Right atrium auricular region (tissue), 2 donors: Measurements from ENCODE around the gene SCRN3. TPM values are rescaled to one million over a fixed set of nuclear protein-coding genes. Genes with fewer than 3 reads are reported as not detected.

Source experiments
- DNase-seq: peaks from one replicate; pipeline ENCODE4 v3.0.0-alpha.2; 2019; ENCODE audit warnings: low spot score
- H3K27ac ChIP-seq, 2 donors: fragments of 200-600 bp; sonication (generic); 1 replicate in 1 of 2; 2 replicates in 1 of 2; pipeline ENCODE4 v1.5.1; 2016 to 2019
- H3K27me3 ChIP-seq, 2 donors: fragments of 200-600 bp; sonication (generic); one replicate each; pipeline versions ENCODE4 v1.5.1 to v1.6.0; 2017 to 2019
- H3K36me3 ChIP-seq: fragments of 200-600 bp; sonication (generic); one replicate; pipeline ENCODE4 v1.5.1; 2016
- H3K4me1 ChIP-seq, 2 donors: fragments of 200-600 bp; sonication (generic); one replicate each; pipeline versions ENCODE4 v1.5.1 to v1.6.0; 2017 to 2019
- H3K4me3 ChIP-seq, 2 donors: fragments of 200-600 bp; sonication (generic); 1 replicate in 1 of 2; 2 replicates in 1 of 2; pipeline ENCODE4 v1.5.1; 2017 to 2019; ENCODE audit warnings: mild to moderate bottlenecking in 1 of 2, moderate library complexity in 1 of 2
- H3K9me3 ChIP-seq, 2 donors: fragments of 200-600 bp; sonication (generic); one replicate each; pipeline ENCODE4 v1.5.1; 2019
- CTCF ChIP-seq, 2 donors: fragments of 200-600 bp; sonication (generic); IDR thresholded peaks; one replicate each; pipeline ENCODE4 v1.5.1; 2019; ENCODE audit warnings: antibody characterized with exemption in 2 of 2
- total RNA-seq, 2 donors: library from RNA; depleted of rRNA; stranded (reverse); fragments of >200 nt; gene quantifications; one replicate each; pipeline ENCODE4 v1.1.0, GENCODE V29; 2016

The SCRN3 gene
- total RNA-seq, 2 donors from 2014 or later, result 11.4 to 23.5 TPM

GRCh38 chr2:174428214-174428613, 32.7 kb downstream of the SCRN3 start:
- Histone ChIP-seq H3K27me3 (no peaks in the 10 kb centered on the region), H3K36me3 (no peaks in the 10 kb centered on the region), H3K9me3 (no peaks in the 10 kb centered on the region), H3K27ac (no peak overlapping the region), H3K4me3 (no peak overlapping the region), H3K4me1 (no peaks in the 10 kb centered on the region)
- no peak for DNase-seq
- no peak for TF ChIP-seq CTCF (IDR thresholded peaks at IDR 0.05)

GRCh38 chr2:174430066-174430465, 34.5 kb downstream of the SCRN3 start:
- no peaks in the 10 kb centered on the region for H3K27me3 ChIP-seq
- H3K27ac ChIP-seq, result no peak overlapping the region
- no peaks in the 10 kb centered on the region for H3K4me1 ChIP-seq
- H3K9me3 ChIP-seq, result no peaks in the 10 kb centered on the region
- DNase-seq, result no peak
- no peak overlapping the region for H3K4me3 ChIP-seq
- no peak for TF ChIP-seq CTCF (IDR thresholded peaks at IDR 0.05)
- H3K36me3 ChIP-seq, result no peaks in the 10 kb centered on the region

- TF ChIP-seq CTCF (IDR thresholded peaks at IDR 0.05), result no peak
- no peak overlapping the region for H3K27ac ChIP-seq
- no peak overlapping the region for H3K4me3 ChIP-seq
- no peaks in the 10 kb centered on the region for H3K4me1 ChIP-seq
- peaks cover 10% of the 10 kb centered on the region for H3K36me3 ChIP-seq
- H3K27me3 ChIP-seq, result no peaks in the 10 kb centered on the region
- H3K9me3 ChIP-seq, result no peaks in the 10 kb centered on the region
- no peak for DNase-seq
Observed at GRCh38 chr2:174431902-174432301, 36.4 kb downstream of the SCRN3 start.

- Histone ChIP-seq H3K36me3 (peaks cover 10% of the 10 kb centered on the region), H3K4me1 (no peaks in the 10 kb centered on the region), H3K4me3 (no peak overlapping the region), H3K9me3 (no peaks in the 10 kb centered on the region), H3K27me3 (no peaks in the 10 kb centered on the region), H3K27ac (no peak overlapping the region)
- DNase-seq, result no peak
- no peak for TF ChIP-seq CTCF (IDR thresholded peaks at IDR 0.05)
Observed at GRCh38 chr2:174436351-174436750, 40.8 kb downstream of the SCRN3 start.

GRCh38 chr2:174438146-174438886, 42.8 kb downstream of the SCRN3 start:
- Histone ChIP-seq H3K27me3 (no peaks in the 10 kb centered on the region), H3K4me1 (no peaks in the 10 kb centered on the region), H3K36me3 (peaks cover 13% of the 10 kb centered on the region), H3K27ac (no peak overlapping the region), H3K9me3 (no peaks in the 10 kb centered on the region), H3K4me3 (no peak overlapping the region)
- TF ChIP-seq CTCF (IDR thresholded peaks at IDR 0.05), result no peak
- no peak for DNase-seq

- Histone ChIP-seq H3K27ac (no peak overlapping the region), H3K27me3 (no peaks in the 10 kb centered on the region), H3K9me3 (no peaks in the 10 kb centered on the region), H3K4me3 (no peak overlapping the region), H3K4me1 (no peaks in the 10 kb centered on the region), H3K36me3 (peaks cover 13% of the 10 kb centered on the region)
- no peak for DNase-seq
- no peak for TF ChIP-seq CTCF (IDR thresholded peaks at IDR 0.05)
Observed at GRCh38 chr2:174439323-174439722, 43.8 kb downstream of the SCRN3 start.
